ENCODE measurements around the gene ABCC8.

ABCC8 gene

DNA sequence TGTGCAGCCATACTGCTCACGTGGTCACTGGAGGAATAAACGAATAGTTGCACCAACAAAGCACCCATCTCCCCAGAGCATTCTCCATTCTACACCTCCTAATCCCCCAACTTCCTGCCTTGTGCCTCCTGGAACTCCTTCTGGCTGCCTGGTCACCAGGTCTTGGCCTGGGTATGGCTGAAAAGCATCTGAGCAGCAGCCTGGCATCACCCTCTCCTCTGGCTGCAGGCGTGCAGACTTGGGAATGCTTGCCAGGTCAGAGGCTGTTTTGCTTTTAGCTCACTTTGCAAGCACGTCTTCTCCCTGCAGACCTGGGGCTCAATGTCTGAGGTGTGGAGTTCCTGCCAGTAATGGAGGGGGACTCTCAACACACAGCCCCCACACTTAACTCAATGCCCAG is 54.9 kb downstream of the ABCC8 start (continued):
- TF ChIP-seq, protein P1, sequence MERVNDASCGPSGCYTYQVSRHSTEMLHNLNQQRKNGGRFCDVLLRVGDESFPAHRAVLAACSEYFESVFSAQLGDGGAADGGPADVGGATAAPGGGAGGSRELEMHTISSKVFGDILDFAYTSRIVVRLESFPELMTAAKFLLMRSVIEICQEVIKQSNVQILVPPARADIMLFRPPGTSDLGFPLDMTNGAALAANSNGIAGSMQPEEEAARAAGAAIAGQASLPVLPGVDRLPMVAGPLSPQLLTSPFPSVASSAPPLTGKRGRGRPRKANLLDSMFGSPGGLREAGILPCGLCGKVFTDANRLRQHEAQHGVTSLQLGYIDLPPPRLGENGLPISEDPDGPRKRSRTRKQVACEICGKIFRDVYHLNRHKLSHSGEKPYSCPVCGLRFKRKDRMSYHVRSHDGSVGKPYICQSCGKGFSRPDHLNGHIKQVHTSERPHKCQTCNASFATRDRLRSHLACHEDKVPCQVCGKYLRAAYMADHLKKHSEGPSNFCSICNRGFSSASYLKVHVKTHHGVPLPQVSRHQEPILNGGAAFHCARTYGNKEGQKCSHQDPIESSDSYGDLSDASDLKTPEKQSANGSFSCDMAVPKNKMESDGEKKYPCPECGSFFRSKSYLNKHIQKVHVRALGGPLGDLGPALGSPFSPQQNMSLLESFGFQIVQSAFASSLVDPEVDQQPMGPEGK (CRISPR knock-in tag; IDR thresholded peaks at IDR 0.05; ENCODE audit: borderline replicate concordance), result no peak
- no peak for TF ChIP-seq CSDC2 (CRISPR knock-in tag; IDR thresholded peaks at IDR 0.05)
- no peak for TF ChIP-seq GLIS3 (CRISPR knock-in tag; IDR thresholded peaks at IDR 0.05)
- TF ChIP-seq ARNTL (CRISPR knock-in tag; IDR thresholded peaks at IDR 0.05; ENCODE audit: borderline replicate concordance, low read depth), result no peak
- no peak for TF ChIP-seq ZNF8 (CRISPR knock-in tag; IDR thresholded peaks at IDR 0.05)
- no peak for TF ChIP-seq ZNF70 (CRISPR knock-in tag; IDR thresholded peaks at IDR 0.05)
- no peak for TF ChIP-seq RARB (CRISPR knock-in tag; IDR thresholded peaks at IDR 0.05)
- TF ChIP-seq PPARA (CRISPR knock-in tag; IDR thresholded peaks at IDR 0.05; ENCODE audit: borderline replicate concordance), result no peak
- no peak for TF ChIP-seq TCF4 (CRISPR knock-in tag; IDR thresholded peaks at IDR 0.05; ENCODE audit: borderline replicate concordance)
- TF ChIP-seq SNAI2 (CRISPR knock-in tag; IDR thresholded peaks at IDR 0.05), result no peak
- TF ChIP-seq ZFP30 (CRISPR knock-in tag; IDR thresholded peaks at IDR 0.05), result no peak

DNA sequence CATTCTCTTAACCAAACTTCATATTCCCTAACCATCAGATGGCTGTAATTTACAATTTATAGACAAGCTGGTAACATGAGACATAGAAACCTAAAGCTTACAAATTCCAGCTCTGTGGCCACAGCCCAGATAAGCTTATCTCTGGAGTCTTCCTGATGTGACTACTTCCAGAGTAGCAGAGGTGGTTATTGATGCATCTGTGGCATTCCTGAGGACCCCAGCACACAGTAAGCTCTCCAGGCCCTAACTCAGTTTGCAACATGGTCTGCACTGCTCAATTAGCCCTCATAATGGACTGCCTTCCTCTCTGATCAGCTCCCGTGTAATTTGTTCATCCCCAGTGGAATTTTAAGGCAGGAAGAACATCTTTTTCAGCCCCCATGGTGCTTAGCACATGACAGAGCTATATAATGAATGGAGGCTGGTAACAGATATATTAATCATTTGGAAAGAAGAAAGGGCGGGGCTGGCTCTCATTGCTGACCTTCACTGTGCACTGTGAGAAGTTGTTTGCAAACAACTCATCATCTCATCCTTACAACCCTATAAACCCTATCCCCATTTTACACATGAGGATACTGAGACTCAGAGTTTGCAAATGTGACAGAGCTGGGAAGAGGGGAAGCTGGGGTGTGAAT is 58.1 kb downstream of the ABCC8 start:
- TF ChIP-seq ZFP30 (CRISPR knock-in tag; IDR thresholded peaks at IDR 0.05) (no peak), ZFP3 (CRISPR knock-in tag; IDR thresholded peaks at IDR 0.05) (no peak), BACH2 (CRISPR knock-in tag; IDR thresholded peaks at IDR 0.05; ENCODE audit: borderline replicate concordance) (no peak), CSDC2 (CRISPR knock-in tag; IDR thresholded peaks at IDR 0.05) (no peak), ZNF565 (CRISPR knock-in tag; conservative IDR thresholded peaks at IDR 0.05; ENCODE audit: low read depth) (no peak), ZNF8 (CRISPR knock-in tag; IDR thresholded peaks at IDR 0.05) (no peak), OSR1 (CRISPR knock-in tag; IDR thresholded peaks at IDR 0.05) (no peak), ESRRG (CRISPR knock-in tag; IDR thresholded peaks at IDR 0.05) (no peak), TCF4 (CRISPR knock-in tag; IDR thresholded peaks at IDR 0.05; ENCODE audit: borderline replicate concordance) (no peak)
- TF ChIP-seq, protein P2, sequence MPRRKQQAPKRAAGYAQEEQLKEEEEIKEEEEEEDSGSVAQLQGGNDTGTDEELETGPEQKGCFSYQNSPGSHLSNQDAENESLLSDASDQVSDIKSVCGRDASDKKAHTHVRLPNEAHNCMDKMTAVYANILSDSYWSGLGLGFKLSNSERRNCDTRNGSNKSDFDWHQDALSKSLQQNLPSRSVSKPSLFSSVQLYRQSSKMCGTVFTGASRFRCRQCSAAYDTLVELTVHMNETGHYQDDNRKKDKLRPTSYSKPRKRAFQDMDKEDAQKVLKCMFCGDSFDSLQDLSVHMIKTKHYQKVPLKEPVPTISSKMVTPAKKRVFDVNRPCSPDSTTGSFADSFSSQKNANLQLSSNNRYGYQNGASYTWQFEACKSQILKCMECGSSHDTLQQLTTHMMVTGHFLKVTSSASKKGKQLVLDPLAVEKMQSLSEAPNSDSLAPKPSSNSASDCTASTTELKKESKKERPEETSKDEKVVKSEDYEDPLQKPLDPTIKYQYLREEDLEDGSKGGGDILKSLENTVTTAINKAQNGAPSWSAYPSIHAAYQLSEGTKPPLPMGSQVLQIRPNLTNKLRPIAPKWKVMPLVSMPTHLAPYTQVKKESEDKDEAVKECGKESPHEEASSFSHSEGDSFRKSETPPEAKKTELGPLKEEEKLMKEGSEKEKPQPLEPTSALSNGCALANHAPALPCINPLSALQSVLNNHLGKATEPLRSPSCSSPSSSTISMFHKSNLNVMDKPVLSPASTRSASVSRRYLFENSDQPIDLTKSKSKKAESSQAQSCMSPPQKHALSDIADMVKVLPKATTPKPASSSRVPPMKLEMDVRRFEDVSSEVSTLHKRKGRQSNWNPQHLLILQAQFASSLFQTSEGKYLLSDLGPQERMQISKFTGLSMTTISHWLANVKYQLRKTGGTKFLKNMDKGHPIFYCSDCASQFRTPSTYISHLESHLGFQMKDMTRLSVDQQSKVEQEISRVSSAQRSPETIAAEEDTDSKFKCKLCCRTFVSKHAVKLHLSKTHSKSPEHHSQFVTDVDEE (CRISPR knock-in tag; IDR thresholded peaks at IDR 0.05), result no peak
- TF ChIP-seq, protein P3, sequence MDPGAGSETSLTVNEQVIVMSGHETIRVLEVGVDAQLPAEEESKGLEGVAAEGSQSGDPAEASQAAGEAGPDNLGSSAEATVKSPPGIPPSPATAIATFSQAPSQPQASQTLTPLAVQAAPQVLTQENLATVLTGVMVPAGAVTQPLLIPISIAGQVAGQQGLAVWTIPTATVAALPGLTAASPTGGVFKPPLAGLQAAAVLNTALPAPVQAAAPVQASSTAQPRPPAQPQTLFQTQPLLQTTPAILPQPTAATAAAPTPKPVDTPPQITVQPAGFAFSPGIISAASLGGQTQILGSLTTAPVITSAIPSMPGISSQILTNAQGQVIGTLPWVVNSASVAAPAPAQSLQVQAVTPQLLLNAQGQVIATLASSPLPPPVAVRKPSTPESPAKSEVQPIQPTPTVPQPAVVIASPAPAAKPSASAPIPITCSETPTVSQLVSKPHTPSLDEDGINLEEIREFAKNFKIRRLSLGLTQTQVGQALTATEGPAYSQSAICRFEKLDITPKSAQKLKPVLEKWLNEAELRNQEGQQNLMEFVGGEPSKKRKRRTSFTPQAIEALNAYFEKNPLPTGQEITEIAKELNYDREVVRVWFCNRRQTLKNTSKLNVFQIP (CRISPR knock-in tag; IDR thresholded peaks at IDR 0.05; ENCODE audit: borderline replicate concordance, low read depth), result no peak
- no peak for ATAC-seq

DNA sequence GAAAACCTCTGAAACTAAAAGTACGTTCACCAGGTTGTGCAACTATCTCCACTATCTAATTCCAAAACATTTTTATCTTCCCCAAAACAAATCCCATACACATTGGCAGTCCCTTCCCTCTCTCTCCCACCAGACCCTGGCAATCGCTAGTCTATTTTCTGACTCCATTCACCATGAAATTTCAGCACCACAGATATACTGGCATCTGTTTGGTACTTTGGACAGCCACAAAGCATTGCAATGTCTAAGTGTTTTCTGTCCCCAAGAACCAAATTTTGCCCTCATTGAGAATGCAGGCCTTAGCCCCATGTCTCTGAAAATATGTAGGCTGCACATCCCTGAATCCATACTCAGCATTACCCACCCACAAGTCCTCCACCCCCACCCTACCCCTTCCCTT is 60.2 kb downstream of the ABCC8 start:
- no peak for ATAC-seq
- TF ChIP-seq ZNF70 (CRISPR knock-in tag; IDR thresholded peaks at IDR 0.05), result no peak
- no peak for TF ChIP-seq RARB (CRISPR knock-in tag; IDR thresholded peaks at IDR 0.05)
- TF ChIP-seq PPARA (CRISPR knock-in tag; IDR thresholded peaks at IDR 0.05; ENCODE audit: borderline replicate concordance), result no peak
- TF ChIP-seq TCF4 (CRISPR knock-in tag; IDR thresholded peaks at IDR 0.05; ENCODE audit: borderline replicate concordance), result no peak
- TF ChIP-seq, protein P4, sequence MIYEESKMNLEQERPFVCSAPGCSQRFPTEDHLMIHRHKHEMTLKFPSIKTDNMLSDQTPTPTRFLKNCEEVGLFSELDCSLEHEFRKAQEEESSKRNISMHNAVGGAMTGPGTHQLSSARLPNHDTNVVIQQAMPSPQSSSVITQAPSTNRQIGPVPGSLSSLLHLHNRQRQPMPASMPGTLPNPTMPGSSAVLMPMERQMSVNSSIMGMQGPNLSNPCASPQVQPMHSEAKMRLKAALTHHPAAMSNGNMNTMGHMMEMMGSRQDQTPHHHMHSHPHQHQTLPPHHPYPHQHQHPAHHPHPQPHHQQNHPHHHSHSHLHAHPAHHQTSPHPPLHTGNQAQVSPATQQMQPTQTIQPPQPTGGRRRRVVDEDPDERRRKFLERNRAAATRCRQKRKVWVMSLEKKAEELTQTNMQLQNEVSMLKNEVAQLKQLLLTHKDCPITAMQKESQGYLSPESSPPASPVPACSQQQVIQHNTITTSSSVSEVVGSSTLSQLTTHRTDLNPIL (CRISPR knock-in tag; IDR thresholded peaks at IDR 0.05; ENCODE audit: low read depth), result no peak
- no peak for TF ChIP-seq TOX (CRISPR knock-in tag; IDR thresholded peaks at IDR 0.05; ENCODE audit: borderline replicate concordance)

DNA sequence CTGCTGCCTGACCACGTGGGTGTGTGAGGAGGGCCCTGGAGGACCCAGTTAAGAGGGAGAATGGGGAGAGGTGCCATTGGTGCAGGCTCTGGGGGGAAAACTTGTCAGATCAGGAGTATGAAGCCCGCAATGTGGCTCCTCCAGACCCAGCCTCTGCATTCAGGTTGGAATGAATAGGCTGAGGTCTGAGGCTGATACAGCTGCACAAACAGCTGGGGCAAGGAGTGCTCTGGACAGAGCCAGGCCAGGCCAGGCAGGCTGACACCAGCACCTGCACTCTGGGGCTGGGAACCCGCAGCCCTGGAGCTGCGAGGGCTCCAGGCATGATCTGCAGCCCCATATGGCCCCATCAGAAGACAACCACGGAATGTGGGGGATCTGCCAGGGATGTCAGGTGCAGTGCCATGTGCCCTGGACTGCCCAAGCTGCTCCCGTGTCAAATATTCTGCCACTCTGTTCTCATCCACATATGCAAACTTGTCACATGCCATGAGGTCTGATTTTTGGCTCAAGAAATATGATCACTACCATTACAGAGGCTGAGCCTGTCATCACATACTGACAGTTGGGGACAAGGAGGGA is 61.0 kb downstream of the ABCC8 start:
- TF ChIP-seq, protein P4 (CRISPR knock-in tag; IDR thresholded peaks at IDR 0.05; ENCODE audit: low read depth), result no peak
- no peak for TF ChIP-seq SNAI2 (CRISPR knock-in tag; IDR thresholded peaks at IDR 0.05)
- ATAC-seq, result no peak

Data from SK-N-SH treated with all-trans-retinoic acid at 6 μM for 48 hours (cell line).